IMR-90 (cell line): ENCODE measurements around the gene DMXL2.

ENCODE experiments used
- BHLHE40 ChIP-seq: fragments of 150-350 bp; IDR thresholded peaks from 2 replicates; pipeline ENCODE4 v1.6.1; 2016; ENCODE audit warnings: mild to moderate bottlenecking, low read depth, low read length
- CTCF ChIP-seq: conservative IDR thresholded peaks from 2 replicates; pipeline ENCODE4 v1.5.1; 2012; ENCODE audit warnings: mild to moderate bottlenecking, low read depth, low read length, improper control_type of control experiment
- NFE2L2 ChIP-seq: fragments of 150-350 bp; IDR thresholded peaks from 2 replicates; pipeline ENCODE4 v1.6.1; 2016; ENCODE audit warnings: low read depth, mild to moderate bottlenecking, low read length
- POLR2A ChIP-seq: IDR thresholded peaks from 2 replicates; pipeline ENCODE4 v1.6.1; 2012; ENCODE audit warnings: mild to moderate bottlenecking, low read depth, low read length
- RAD21 ChIP-seq: IDR thresholded peaks from 2 replicates; pipeline ENCODE4 v1.6.1; 2012; ENCODE audit warnings: low read length, improper control_type of control experiment

- TF ChIP-seq CTCF (no peak), POLR2A (no peak), BHLHE40 (no peak), RAD21 (no peak), NFE2L2 (no peak)
Measured at GRCh38 chr15:51533672-51534398, 88.7 kb downstream of the DMXL2 start.
